ENCODE measurements around the gene PANX2. TPM values are rescaled to one million over a fixed set of nuclear protein-coding genes. Genes with fewer than 3 reads are reported as not detected.
A peak's percentile ranks its signal among the peaks of the same experiment; 100 is the strongest.

PANX2 gene
- total RNA-seq, 1 experiment from 2014 or later: 0.77 TPM

- Mint-ChIP-seq H3K27me3 (ENCODE audit: insufficient read depth, unreplicated experiment) (peaks cover 18% of the 10 kb centered on the region), H3K36me3 (ENCODE audit: insufficient read depth, unreplicated experiment) (peaks cover 6% of the 10 kb centered on the region), H3K4me3 (ENCODE audit: unreplicated experiment) (peak overlapping the region; percentile 68), H3K27ac (ENCODE audit: low read depth, unreplicated experiment) (no peak overlapping the region), H3K9me3 (ENCODE audit: unreplicated experiment) (no peaks in the 10 kb centered on the region), H3K4me1 (ENCODE audit: insufficient read depth, unreplicated experiment) (no peaks in the 10 kb centered on the region)
- intact Hi-C loops (cut with micrococcal nuclease): no loop called here
- no peak for DNase-seq (ENCODE audit: unreplicated experiment)
- no TSS peak for BruUV-seq (replicated peaks)
- ChIA-PET POLR2A (no interaction called here), CTCF (interaction anchor here (0.6 to 1.1 kb wide), 2 partner anchors 19 to 179 kb away, joined by 4 read pairs; no protein-coding TSS in a partner anchor)
- TF ChIP-seq, protein P1, sequence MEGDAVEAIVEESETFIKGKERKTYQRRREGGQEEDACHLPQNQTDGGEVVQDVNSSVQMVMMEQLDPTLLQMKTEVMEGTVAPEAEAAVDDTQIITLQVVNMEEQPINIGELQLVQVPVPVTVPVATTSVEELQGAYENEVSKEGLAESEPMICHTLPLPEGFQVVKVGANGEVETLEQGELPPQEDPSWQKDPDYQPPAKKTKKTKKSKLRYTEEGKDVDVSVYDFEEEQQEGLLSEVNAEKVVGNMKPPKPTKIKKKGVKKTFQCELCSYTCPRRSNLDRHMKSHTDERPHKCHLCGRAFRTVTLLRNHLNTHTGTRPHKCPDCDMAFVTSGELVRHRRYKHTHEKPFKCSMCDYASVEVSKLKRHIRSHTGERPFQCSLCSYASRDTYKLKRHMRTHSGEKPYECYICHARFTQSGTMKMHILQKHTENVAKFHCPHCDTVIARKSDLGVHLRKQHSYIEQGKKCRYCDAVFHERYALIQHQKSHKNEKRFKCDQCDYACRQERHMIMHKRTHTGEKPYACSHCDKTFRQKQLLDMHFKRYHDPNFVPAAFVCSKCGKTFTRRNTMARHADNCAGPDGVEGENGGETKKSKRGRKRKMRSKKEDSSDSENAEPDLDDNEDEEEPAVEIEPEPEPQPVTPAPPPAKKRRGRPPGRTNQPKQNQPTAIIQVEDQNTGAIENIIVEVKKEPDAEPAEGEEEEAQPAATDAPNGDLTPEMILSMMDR (IDR thresholded peaks at IDR 0.05; ENCODE audit: unreplicated experiment): no peak
Observed at GRCh38 chr22:50171319-50171964, 911 bp downstream of the PANX2 start.

- no TSS peak for BruUV-seq (replicated peaks)
- no peaks in the 10 kb centered on the region for H3K9me3 Mint-ChIP-seq (ENCODE audit: unreplicated experiment)
- H3K4me1 Mint-ChIP-seq (ENCODE audit: insufficient read depth, unreplicated experiment): no peaks in the 10 kb centered on the region
- H3K36me3 Mint-ChIP-seq (ENCODE audit: insufficient read depth, unreplicated experiment): peaks cover 6% of the 10 kb centered on the region
- POLR2A ChIA-PET: no interaction called here
- TF ChIP-seq, protein P1 (IDR thresholded peaks at IDR 0.05; ENCODE audit: unreplicated experiment): no peak
- peaks cover 18% of the 10 kb centered on the region for H3K27me3 Mint-ChIP-seq (ENCODE audit: insufficient read depth, unreplicated experiment)
- peak overlapping the region; percentile 19 for H3K4me3 Mint-ChIP-seq (ENCODE audit: unreplicated experiment)
- no peak for DNase-seq (ENCODE audit: unreplicated experiment)
- CTCF ChIA-PET: interaction anchor here (0.6 kb wide), 1 partner anchor 179 kb away, joined by 4 read pairs; no protein-coding TSS in a partner anchor
- intact Hi-C loops (cut with micrococcal nuclease): no loop called here
- H3K27ac Mint-ChIP-seq (ENCODE audit: low read depth, unreplicated experiment): no peak overlapping the region
Observed at GRCh38 chr22:50171965-50172421, 1.5 kb downstream of the PANX2 start.

DNA sequence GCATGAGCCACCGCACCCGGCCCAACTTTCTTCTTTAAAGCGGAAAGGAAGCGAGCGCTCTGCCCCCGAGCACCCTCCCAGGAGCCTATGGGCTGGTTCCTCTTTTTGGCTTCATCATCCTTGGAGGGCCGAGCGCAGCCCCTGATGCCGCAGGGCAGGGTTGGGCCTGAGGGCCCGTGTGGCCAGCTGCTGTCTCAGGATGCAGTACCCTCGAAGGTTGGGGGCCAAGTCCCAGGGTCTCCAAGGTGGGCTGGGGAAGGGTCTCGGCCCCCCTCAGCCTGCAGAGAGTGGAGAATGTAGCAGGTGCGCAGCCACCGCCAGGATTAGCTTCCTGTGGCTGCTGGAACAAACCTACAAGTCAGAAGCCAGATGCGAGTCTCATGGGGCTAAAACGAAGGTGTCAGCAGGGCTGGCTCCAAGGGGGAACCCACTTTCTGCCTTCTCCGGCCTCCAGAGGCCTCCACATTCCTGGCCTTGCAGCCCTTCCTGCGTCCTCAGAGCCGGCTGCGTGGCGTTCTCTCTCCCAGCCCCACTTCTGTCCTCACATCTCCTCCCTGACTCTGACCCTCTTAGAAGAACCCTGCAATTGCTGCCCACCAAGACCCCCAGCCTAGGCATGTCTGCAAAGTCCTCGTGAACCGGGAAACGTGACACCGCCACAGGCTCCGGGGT, 2.9 kb downstream of the PANX2 start:
- ChIA-PET CTCF (no interaction called here), POLR2A (no interaction called here)
- peaks cover 6% of the 10 kb centered on the region for H3K36me3 Mint-ChIP-seq (ENCODE audit: insufficient read depth, unreplicated experiment)
- no peak overlapping the region for H3K27ac Mint-ChIP-seq (ENCODE audit: low read depth, unreplicated experiment)
- no peaks in the 10 kb centered on the region for H3K9me3 Mint-ChIP-seq (ENCODE audit: unreplicated experiment)
- intact Hi-C loops (cut with micrococcal nuclease): no loop called here
- no TSS peak for BruUV-seq (replicated peaks)
- no peaks in the 10 kb centered on the region for H3K4me1 Mint-ChIP-seq (ENCODE audit: insufficient read depth, unreplicated experiment)
- no peak overlapping the region for H3K4me3 Mint-ChIP-seq (ENCODE audit: unreplicated experiment)
- peaks cover 9% of the 10 kb centered on the region for H3K27me3 Mint-ChIP-seq (ENCODE audit: insufficient read depth, unreplicated experiment)
- TF ChIP-seq, protein P1 (IDR thresholded peaks at IDR 0.05; ENCODE audit: unreplicated experiment): no peak
- DNase-seq (ENCODE audit: unreplicated experiment): no peak

GRCh38 chr22:50173983-50174355, 3.4 kb downstream of the PANX2 start:
- POLR2A ChIA-PET: no interaction called here
- Mint-ChIP-seq H3K4me3 (ENCODE audit: unreplicated experiment) (no peak overlapping the region), H3K4me1 (ENCODE audit: insufficient read depth, unreplicated experiment) (no peaks in the 10 kb centered on the region), H3K27me3 (ENCODE audit: insufficient read depth, unreplicated experiment) (peaks cover 4% of the 10 kb centered on the region), H3K36me3 (ENCODE audit: insufficient read depth, unreplicated experiment) (peaks cover 6% of the 10 kb centered on the region), H3K9me3 (ENCODE audit: unreplicated experiment) (no peaks in the 10 kb centered on the region), H3K27ac (ENCODE audit: low read depth, unreplicated experiment) (no peak overlapping the region)
- BruUV-seq (replicated peaks): no TSS peak
- CTCF ChIA-PET: no interaction called here
- DNase-seq (ENCODE audit: unreplicated experiment): no peak
- intact Hi-C loops (cut with micrococcal nuclease): no loop called here
- TF ChIP-seq, protein P1 (IDR thresholded peaks at IDR 0.05; ENCODE audit: unreplicated experiment): no peak

Measured in MCF 10A (cell line).